NB4 (cell line): ENCODE data around the gene RFX3.

Experiments used
- DNase-seq: peaks from one replicate; pipeline ENCODE4 v3.0.0; 2010; ENCODE audit warnings: low read depth
- H3K4me3 ChIP-seq: one replicate; pipeline ENCODE4 v1.5.1; 2011; ENCODE audit warnings: mild to moderate bottlenecking, low read depth, low read length, moderate library complexity
- CTCF ChIP-seq: IDR thresholded peaks from one replicate; pipeline ENCODE4 v1.5.1; 2012; ENCODE audit warnings: low read depth, low read length
- MAX ChIP-seq: IDR thresholded peaks from 2 replicates; pipeline ENCODE4 v1.6.1; 2011; ENCODE audit warnings: low read depth, low read length
- MYC ChIP-seq: IDR thresholded peaks from 2 replicates; pipeline ENCODE4 v1.6.1; 2011; ENCODE audit warnings: low read depth, low read length
- POLR2A ChIP-seq: IDR thresholded peaks from 2 replicates; pipeline ENCODE4 v1.6.1; 2011; ENCODE audit warnings: mild to moderate bottlenecking; ENCODE audit not compliant: insufficient read length; ENCODE audit errors: extremely low read depth

Gene RFX3

DNA sequence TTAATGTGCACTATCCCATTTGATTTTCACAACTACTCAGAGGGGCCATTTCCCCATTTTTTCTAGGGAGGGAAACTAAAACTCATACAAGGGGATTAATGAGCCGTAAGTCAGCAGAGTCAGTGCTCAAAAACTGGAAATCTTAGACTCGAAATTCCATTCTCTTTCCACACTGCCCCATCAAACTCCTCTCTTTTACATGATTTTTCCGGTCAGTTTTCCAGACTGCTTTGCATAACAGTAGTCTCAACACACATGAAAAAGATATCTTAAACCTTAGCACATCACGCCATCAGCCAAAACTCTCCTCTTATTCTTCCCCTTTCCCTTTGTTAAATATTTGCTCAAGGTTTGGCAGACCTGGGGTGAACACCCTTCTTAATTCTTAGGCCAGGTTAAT is 332.0 kb downstream of the RFX3 start:
- H3K4me3 ChIP-seq = no peak overlapping the region
- DNase-seq = no peak
- no peak for TF ChIP-seq POLR2A
- no peak for TF ChIP-seq MYC
- no peak for TF ChIP-seq MAX
- TF ChIP-seq CTCF = no peak

DNA sequence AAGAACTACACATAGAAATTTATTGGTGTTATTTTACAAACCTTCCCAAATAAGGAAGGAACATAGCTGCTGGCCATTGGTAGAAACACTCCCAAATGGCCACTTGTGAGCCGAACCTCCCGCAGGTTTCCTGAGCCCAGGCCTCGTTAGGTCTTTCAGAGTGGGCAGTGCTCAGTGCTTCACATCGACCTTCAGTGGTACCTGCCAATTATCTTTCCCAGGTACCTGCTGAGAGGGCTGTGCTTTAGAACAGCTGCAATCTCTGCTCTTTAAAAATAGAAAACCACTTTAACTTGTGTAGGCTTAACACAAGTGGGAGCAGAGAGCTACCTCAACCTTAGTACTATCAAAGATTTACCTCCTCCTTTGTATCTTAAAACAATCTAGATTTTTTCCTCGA is 334.1 kb downstream of the RFX3 start:
- DNase-seq = no peak
- TF ChIP-seq POLR2A (no peak), MYC (no peak), MAX (no peak), CTCF (no peak)
- no peak overlapping the region for H3K4me3 ChIP-seq

DNA sequence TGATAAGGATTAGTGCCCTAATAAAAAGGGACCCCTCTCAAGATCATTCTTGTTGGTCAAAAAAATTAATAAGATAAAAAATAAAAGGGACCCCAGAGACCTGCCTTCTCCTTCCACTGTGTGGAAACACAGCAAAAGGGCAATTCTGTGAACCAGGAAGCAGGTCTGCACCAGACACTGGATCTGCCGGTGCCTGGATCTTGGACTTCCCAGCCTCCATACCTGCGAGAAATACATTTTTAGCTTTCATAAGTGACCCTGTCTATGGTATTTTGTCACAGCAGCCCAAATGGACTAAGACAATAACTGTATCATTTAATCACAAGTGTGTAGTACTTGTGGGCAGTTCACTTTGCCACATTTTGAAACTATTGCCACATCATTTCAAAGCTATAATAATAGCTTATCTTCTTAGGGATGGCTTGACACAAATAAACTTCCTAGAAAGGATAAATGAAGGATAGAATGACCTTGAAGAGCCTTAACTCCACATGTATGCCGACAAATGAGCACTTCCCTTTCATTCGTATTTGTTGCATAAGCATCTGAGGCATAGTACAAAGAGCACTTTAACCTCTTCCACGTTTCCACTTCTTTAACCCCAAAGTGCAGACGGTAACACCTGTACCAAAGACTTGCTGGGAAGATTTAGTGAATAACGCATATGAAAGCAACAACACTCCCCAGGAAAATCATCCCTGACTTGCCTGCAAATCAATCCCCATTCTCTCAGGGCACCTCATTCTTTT is 336.5 kb downstream of the RFX3 start:
- no peak for DNase-seq
- TF ChIP-seq POLR2A = no peak
- no peak for TF ChIP-seq CTCF
- TF ChIP-seq MYC = no peak
- no peak for TF ChIP-seq MAX
- H3K4me3 ChIP-seq = no peak overlapping the region

DNA sequence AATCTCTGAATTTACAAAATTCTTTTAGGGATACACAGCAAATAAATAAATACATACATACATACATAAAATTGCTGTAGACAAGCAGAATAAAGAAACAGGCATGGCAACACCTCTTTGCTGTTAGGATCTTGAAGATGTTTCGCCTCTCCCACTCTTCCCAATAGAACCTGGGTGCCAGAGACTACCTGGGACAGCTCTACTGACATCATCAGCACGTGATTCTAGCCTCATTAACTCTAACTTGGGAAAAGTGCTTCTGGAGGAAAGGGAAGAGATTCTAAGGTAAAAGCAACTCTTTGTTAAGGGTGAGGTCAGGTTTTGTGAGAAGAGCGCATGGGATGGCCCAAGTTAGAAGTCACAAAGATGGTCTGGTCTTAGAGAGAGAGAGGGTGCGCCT is 339.1 kb downstream of the RFX3 start:
- H3K4me3 ChIP-seq = no peak overlapping the region
- TF ChIP-seq MYC (no peak), MAX (no peak), CTCF (no peak), POLR2A (no peak)
- no peak for DNase-seq

DNA sequence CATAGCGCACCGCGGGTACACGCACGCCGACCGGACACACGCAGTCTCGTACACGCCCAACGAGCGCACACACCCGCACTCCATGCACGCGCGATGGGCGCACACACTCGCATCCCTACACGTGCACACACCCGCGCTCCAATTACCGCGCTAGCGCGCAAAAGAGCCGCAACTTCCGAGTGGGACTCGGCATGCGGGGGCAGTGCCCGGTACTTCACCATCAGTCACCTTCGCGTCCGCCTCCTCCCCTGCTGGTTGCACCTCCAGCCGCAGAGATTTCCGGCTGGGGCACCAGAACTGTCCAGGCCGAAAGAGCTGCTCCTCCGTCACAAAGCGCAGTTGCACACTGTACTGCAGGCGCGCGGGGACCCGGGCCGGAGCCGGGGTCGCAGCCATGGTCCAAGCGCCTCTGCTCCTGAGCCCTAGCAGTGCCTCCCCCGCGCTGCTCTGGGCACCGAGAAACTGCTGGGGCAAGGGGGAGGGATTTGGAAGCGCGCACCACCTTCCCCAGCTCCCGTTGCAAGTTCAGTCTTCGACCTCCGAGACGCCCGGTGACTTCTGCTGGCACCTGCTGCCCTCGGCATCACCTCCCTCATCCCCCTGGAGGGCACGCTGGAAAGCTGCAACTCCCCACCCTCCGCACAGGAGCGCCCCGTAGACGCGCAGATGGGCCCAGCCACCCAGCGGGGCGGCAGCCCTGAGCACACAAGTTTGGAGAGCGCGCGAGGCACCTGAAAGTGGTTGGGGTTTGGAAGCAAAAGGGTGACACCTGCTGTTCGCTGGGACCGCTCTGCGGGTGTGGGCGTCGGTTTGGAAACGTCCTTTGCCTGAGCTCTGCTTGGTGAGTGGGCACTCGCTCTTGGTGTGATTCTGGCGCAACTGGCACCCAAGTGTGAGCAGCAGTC is 344.5 kb downstream of the RFX3 start:
- no peak overlapping the region for H3K4me3 ChIP-seq
- DNase-seq = peak; percentile 61
- peak; percentile 44 for TF ChIP-seq CTCF
- TF ChIP-seq MYC = no peak
- no peak for TF ChIP-seq MAX
